CD4-positive, alpha-beta T cell treated with Interleukin-17A for 4 hours (primary cell): ENCODE data around the gene CZIB.
A peak's percentile ranks its signal among the peaks of the same experiment; 100 is the strongest.
"Not testable (repeated sequence)": the region's sequence is repeated elsewhere in the genome, so short reads cannot be mapped to it uniquely, and the experiment has no call there.

Experiments used
- DNase-seq: peaks from one replicate; pipeline ENCODE4 v3.0.0-alpha.2; 2020; ENCODE audit warnings: mixed read lengths

Gene CZIB

DNA sequence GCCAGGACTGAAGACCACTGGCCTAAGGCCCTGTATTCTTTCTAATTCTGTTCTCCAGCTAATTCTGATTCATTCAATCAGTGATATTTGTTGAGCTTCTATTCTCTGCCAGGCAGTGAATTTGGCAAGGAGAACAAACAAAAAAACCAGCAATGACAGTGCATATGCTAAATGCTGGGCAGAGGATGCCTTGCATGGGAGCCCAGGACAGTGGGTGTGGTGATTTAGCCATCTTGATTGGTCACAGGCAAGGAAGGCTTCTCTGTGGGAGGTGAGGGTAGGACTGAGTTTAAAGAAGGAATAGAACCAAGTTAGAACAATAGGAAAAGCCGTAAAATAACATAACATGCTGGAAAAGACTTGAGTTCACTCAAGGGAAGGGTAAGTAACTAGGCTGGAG is 33.0 kb downstream of the CZIB start:
- DNase-seq: no peak

DNA sequence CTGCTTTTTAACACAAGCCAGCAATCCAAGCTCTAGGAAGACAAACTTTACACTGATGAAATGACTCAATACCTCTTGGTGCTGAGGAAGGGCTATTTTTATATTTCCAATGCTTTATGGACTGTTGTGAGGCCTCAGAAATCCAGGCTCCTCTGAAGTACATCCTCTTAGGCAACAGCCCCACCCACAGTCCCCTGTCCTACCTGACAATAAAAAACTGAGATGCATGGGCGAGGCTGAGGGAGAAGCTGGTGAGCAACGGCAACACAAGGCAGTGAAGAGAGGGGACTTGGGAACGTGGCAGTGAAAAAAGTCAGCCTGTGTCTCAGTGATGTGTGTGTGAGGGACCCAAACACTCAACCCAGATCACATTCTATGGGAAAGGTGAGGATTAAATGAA is 33.9 kb downstream of the CZIB start:
- no peak for DNase-seq

DNA sequence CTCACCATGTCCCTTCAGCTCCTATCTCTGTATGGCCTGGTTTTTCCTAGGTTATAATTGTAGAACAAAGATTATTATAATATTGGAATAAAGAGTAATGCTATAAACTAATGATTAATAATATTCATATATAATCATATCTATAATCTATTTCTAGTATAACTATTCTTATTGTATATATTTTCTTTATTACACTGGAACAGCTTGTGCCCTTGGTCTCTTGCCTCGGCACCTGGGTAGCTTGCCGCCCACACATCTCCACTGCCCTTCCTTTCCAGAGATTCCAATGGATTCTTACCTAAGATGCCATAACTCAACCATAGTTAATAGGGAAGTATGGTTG is 34.5 kb downstream of the CZIB start:
- not testable (repeated sequence) for DNase-seq

DNA sequence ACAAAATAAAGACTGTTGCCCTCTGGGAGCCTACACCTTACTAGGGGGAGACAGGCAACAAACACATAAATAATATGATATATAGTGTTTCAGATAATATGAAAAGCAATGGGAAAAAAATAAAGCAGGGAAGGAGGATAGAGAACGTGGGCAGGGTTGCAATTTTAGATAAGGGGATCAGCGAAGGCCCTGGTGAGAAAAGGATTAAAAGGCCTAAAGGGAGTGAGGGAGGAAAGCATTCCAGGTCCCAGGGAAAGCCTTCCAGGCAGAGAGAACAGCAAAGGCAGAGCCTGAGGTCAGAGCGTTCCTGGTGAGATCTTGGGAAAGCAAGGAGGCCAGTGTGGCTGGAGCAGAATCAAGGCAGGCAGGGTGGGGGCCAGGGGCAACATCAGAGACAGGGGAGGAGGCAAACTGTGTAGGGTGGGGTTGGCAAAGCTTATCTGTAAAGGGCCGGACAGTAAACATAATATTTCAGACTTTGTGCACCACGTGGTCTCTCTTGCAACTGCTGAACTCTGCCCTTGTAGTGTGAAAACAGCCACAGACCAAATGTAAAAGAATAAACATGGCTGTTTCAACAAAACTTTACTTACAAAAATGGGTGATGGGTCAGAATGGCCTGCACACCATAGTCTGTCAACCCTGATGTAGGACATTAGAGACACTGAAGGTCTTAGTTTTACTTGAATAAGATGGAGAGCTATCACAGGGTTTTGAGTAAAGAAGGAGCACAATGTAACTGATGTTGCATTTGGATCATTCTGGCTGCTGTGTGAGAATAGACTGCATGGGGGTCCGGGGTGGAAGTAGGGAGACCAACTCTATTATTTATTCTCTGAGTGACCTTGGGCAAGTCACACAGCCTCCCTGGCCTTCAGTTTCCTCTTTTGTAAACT is 37.1 kb downstream of the CZIB start:
- no peak for DNase-seq

DNA sequence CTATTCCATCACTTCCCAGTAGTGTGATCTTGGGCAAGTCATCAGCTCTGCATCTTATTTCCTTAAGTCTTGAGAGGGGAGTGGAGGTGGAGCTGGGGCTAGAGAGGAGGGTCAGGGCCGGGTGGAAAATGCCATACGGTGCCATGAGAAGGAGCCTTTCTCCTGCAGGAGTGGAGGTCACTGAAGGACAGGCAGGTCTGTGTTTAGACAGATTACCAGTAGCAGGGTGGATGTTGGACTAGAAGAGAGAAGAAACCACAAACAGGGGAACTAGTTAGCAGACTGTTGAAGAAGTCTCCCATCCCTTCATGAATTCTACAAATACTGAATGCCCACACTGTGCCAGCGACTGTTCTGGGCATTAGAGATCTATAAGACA is 37.7 kb downstream of the CZIB start:
- no peak for DNase-seq

DNA sequence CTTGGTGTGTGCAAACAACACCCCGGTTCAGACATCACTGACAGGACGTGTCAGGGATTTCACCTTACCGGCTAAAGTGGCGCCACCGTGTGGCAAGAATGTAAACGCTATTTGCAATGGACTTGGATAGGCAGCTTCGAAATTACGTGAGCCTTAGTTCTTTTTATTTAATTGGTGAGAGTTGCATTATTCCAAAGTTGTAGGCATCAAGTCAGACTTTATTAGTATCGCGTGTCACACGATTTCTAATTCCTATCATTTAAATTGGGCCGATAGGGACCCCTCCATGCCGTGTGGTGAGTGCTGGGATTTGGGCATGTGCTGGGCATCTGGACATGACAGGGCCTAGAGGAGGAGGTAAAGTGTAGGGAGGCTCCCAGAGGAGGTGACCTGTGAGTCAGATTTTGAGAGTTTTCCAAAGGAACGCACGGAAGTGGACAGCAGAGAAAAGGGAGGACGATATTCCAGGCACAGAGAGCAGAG is 38.3 kb downstream of the CZIB start:
- peak; percentile 84 for DNase-seq

DNA sequence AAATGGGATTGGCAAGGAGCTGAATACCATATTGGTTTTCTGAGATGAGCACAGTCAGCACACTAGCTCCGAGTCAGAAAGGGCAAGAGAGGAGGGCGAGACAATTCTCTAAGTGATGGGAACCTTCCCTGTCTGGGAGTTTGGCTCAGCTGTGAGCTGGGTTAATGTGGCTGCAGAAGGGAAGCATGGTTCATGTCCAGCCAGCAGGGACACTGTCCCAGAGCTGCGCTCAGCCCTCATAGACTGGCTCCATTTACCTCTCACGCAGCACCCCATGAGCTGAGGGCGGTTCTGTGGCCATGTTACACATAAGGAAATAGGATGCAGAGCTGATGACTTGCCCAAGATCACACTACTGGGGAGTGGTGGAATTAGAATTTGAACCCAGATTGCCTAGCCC is 39.5 kb downstream of the CZIB start:
- DNase-seq: no peak

DNA sequence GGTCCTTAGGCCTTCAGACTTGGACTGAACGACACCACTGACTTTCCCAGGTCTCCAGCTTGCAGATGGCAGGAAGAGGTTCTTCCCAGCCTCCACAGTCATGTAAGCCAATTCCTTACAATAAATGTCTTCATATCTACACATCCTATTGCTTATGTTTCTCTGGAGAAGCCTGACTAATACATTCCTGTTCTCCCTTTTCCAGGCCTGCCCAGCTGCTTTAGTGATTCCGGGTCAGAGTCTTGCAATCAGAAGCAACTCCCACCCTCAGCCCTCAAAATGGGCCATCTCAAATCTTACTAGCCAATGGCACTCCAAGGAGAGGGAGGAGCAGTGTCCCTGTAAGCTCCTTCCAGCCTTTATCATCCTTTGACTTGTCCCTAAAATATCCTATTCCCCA is 40.2 kb downstream of the CZIB start:
- DNase-seq: no peak

DNA sequence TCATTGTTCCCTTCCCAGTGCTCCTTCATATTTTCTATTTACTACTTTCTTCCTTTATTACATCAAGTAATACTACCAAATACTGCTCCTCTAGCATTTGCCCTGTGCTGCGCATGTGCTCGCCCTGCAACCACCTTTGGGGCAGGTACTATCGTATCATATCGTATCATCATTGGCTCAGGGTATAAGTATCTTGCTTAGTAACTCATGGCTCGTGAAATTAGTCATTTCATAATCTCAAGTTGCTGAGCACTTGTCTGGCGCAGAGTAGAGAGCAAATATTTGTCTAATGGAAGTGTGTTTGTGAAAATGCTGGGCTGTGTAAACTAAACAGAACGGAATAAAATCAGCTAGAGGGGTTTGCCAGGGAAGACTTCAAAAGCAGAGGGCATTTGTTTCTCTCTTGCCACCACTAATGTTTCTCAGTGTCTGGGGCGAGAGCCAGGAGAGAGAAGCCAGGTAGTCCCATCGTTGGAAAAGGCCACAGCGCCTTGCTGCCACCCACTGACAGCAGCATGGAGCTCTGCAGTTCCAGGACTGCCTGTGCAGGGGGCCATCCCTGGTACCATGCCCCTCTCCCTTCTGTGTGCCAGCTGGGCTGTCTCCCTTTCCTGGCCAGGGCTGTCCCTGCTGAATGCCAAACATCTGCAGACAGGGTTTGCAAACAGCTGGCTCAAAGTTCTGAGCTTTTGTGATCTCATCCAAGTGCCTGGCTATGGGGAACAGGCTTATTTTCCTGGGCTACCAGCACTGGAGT is 43.8 kb downstream of the CZIB start:
- no peak for DNase-seq

DNA sequence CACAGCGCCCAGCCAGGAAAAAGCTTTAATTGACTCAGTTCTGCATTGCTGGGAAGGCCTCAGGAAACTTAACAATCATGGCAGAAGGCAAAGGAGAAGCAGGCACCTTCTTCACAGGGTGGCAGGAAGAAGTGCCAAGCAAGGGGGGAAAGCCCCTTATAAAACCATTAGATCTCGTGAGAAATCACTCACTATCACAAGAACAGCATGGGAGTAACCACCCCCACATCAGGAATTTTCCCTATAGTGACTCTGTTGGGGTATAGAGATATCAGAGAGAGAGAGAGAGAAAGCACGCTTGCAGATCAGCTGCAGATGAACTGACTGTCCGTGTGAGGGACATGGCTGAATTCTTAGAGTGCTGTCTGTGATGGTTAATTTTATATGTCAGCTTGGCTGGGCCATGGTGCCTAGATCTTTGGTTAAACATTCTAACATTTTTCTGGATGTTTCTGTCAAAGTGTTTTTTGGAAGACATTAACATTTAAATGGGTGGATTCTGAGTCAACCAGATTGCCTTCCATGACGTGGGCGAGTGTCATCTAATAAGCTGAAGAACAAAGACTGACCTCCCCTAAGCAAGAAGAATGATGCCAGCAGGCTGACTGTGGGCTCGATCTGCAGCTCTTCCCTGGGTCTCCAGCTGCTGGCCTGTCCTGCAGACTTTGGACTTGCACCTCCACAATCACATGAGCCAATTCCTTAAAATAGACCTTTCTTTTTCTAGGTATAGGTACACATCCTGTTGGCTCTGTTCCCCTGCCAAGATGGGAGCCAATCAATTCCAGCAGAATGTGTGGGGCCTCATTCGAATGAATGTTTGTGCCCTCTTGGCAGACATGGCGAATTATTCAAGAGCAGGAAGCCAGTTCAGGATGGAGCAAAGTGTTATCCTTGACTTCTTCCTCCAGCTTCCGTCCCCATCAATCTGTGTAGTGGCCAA is 45.2 kb downstream of the CZIB start:
- DNase-seq: no peak

DNA sequence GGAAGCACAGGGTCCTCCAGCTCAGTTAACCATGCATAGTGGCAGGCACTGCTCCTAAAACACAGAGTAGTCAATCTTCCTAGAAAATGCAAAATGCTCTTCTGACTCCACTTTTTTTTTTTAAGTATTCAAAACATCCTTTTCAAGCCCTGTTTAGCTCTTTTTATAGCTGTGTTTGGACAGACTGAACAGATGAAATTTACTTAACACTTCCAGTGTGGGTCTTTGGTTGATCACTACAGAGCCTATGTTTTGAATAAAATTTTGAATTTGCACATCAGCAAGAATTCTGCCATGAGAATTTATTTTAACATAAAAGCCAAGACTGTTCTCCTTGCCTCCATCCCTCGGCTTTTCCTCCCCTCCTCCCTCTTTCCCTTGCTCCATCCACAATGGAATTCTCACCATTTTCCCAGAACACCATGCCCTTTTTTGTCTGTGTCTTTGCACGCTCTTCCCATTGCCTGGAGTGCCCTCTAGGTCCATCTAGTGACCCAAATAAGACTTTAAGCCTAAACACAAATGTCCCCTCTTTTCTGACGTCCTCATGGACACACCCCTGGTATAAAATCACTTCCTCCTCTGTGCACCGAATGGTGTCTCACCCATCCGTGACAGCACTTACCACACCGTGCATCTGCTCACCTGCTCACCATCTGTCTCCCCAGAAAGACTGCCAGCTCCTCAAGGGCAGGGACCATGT is 47.9 kb downstream of the CZIB start:
- no peak for DNase-seq

DNA sequence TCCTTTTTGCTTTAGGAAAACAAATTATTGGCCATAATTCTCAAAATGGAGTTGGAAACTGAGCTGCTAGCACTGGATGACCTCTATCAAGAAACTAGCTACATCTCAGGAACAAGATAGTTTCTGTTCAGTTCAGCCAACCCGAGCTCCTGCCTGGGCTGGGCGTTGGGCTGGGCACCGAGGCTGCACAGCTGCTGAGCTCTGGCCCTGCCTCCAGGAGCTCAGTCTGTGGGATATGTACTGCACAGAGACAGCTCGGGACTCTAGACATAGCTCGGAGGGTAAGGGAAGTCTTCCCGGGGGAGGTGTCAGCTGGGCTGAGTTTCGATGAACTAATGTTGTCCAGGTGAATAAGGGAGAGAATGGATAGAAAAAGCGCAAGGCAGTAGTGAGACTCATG is 53.5 kb downstream of the CZIB start:
- DNase-seq: no peak

DNA sequence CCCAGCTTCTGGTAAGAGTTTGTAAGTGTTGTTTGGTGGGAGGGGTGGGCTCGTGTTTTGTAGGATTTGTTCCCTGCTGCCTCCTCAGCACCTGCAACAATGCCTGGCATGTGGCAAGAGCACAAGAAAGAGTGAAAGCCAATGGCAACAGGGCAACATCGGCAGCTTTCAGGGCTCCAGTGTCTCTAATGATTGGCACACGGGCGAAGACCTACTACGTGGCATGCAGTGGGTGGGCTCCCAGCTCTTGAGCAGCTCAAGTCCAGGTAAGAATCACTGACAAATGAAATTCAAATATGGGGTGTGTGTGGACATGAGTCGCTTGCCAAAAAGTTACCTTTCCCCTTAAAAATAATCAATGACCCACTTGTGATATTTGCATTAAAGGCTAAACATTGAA is 54.1 kb downstream of the CZIB start:
- no peak for DNase-seq

DNA sequence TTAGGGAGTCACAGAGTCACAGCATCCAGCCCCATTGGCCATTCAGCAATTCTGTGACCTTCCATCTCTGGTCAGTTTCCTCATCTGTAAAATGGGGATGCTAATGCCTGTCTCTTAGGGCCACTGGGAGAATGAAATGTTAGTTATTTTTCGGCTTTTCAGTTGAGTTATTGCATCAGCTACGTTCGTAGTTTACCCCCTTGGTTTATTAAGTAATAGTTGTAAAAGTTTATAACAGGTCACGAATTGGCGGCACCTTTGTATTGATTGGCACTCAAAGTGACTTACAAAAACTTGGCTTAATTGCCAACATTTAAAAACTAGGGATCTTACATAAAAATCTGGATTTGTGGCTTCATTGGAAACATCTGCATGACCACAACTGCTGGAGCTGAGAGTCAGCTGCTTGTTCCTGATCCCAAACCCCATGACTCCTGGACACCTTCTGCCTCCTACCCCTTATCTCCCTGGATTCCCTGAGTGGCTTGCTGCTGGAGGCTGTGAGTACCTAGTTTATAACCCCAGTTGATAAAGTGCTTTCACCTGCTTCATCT is 54.9 kb downstream of the CZIB start:
- DNase-seq: no peak
